Cerebellar cortex (tissue), 1 donor: Measurements from ENCODE around the gene B4GALNT4.
"Not testable (repeated sequence)": the region's sequence is repeated elsewhere in the genome, so short reads cannot be mapped to it uniquely, and the experiment has no call there.

Experiments used
- DNase-seq: peaks from one replicate; pipeline ENCODE4 v3.0.0-alpha.2; 2015; ENCODE audit warnings: low spot score

Gene B4GALNT4

GRCh38 chr11:393219-394033, 24.1 kb downstream of the B4GALNT4 start:
- no peak for DNase-seq

- no peak for DNase-seq
Observed at GRCh38 chr11:394034-394857, 24.9 kb downstream of the B4GALNT4 start, which contains the start of gene PKP3. Gene PKP3, plus strand, starts transcription at chr11:394209. Its CDS starts 84 bp downstream, at chr11:394293.

- DNase-seq, result no peak
Observed at GRCh38 chr11:394858-395655, 25.8 kb downstream of the B4GALNT4 start.

GRCh38 chr11:395866-396265, 26.6 kb downstream of the B4GALNT4 start:
- DNase-seq, result no peak

- DNase-seq, result peak; percentile 52
Observed at GRCh38 chr11:396511-396947, 27.2 kb downstream of the B4GALNT4 start.

GRCh38 chr11:396948-397548, 27.7 kb downstream of the B4GALNT4 start:
- DNase-seq, result peak; percentile 74

GRCh38 chr11:398826-399225, 29.5 kb downstream of the B4GALNT4 start:
- DNase-seq, result no peak

- DNase-seq, result no peak
Observed at GRCh38 chr11:399731-400211, 30.5 kb downstream of the B4GALNT4 start.

GRCh38 chr11:400241-400689, 31.0 kb downstream of the B4GALNT4 start:
- no peak for DNase-seq

- DNase-seq, result not testable (repeated sequence)
Observed at GRCh38 chr11:401196-401595, 31.9 kb downstream of the B4GALNT4 start.

- DNase-seq, result no peak
Observed at GRCh38 chr11:403021-403760, 33.9 kb downstream of the B4GALNT4 start.

- DNase-seq, result no peak
Observed at GRCh38 chr11:403761-404431, 34.6 kb downstream of the B4GALNT4 start.

- no peak for DNase-seq
Observed at GRCh38 chr11:404551-405264, 35.4 kb downstream of the B4GALNT4 start.

GRCh38 chr11:405323-405953, 36.1 kb downstream of the B4GALNT4 start:
- peak; percentile 25 for DNase-seq

- DNase-seq, result no peak
Observed at GRCh38 chr11:405954-406795, 36.9 kb downstream of the B4GALNT4 start.

- peak; percentile 23 for DNase-seq
Observed at GRCh38 chr11:406796-407650, 37.7 kb downstream of the B4GALNT4 start.

GRCh38 chr11:407651-408123, 38.4 kb downstream of the B4GALNT4 start:
- DNase-seq, result no peak
